CD4-positive, alpha-beta T cell (primary cell): ENCODE measurements around the gene A2ML1. TPM values are rescaled to one million over a fixed set of nuclear protein-coding genes. Genes with fewer than 3 reads are reported as not detected.
"Not testable (repeated sequence)": the region's sequence is repeated elsewhere in the genome, so short reads cannot be mapped to it uniquely, and the experiment has no call there.

ENCODE experiments used
- ATAC-seq: fragments of 200-7000 bp; cut with Tn5 transposase; one replicate; pipeline ENCODE4 v1.10.0; 2022; ENCODE audit warnings: mild to moderate bottlenecking; ENCODE audit not compliant: poor library complexity
- CTCF ChIA-PET: fragments of 350-600 bp; sonication (Branson Sonifier 250); formaldehyde crosslinking; loops from one replicate; lab custom pipeline; 2021; ENCODE audit warnings: antibody characterized with exemption, inconsistent platforms; lab: Charles Lee
- POLR2A ChIA-PET: fragments of 350-600 bp; sonication (Branson Sonifier 250); formaldehyde crosslinking; loops from one replicate; lab custom pipeline; 2021; ENCODE audit warnings: antibody characterized with exemption, inconsistent platforms; lab: Charles Lee
- DNase-seq, 14 experiments: peaks; one replicate each; pipeline ENCODE4 v3.0.0-alpha.2; 2013 to 2020; ENCODE audit warnings: mixed read lengths in 2 of 14
- H3K27ac ChIP-seq, 2 donors: one replicate each; pipeline versions ENCODE4 v1.5.1 to v1.7.0; 2013; ENCODE audit warnings: low read length in 2 of 2, low read depth in 1 of 2, mild to moderate bottlenecking in 1 of 2
- H3K27me3 ChIP-seq, 2 experiments: 1 replicate in 1 of 2; 2 replicates in 1 of 2; pipeline versions ENCODE4 v1.6.1 to v1.7.0; 2013; ENCODE audit warnings: low read length in 2 of 2, control low read depth in 1 of 2, mild to moderate bottlenecking in 1 of 2, moderate library complexity in 1 of 2; ENCODE audit not compliant: insufficient read depth in 2 of 2, control insufficient read depth in 1 of 2
- H3K36me3 ChIP-seq: one replicate; pipeline ENCODE4 v1.6.1; 2013; ENCODE audit warnings: low read length, control low read depth; ENCODE audit not compliant: insufficient read depth
- H3K4me1 ChIP-seq: one replicate; pipeline ENCODE4 v1.6.1; 2013; ENCODE audit warnings: low read length, control low read depth; ENCODE audit not compliant: insufficient read depth
- H3K4me3 ChIP-seq: one replicate; pipeline ENCODE4 v1.5.1; 2013; ENCODE audit warnings: mild to moderate bottlenecking, low read length, moderate library complexity
- H3K9me3 ChIP-seq, 2 experiments: 1 replicate in 1 of 2; 2 replicates in 1 of 2; pipeline versions ENCODE4 v1.6.1 to v1.7.0; 2013; ENCODE audit warnings: low read length in 2 of 2, mild to moderate bottlenecking in 2 of 2, control low read depth in 1 of 2, moderate library complexity in 1 of 2; ENCODE audit not compliant: control insufficient read depth in 1 of 2, insufficient read depth in 1 of 2
- H3K27ac Mint-ChIP-seq: one replicate; pipeline ENCODE4 v1.8.0; 2020; ENCODE audit warnings: mixed read lengths
- H3K27me3 Mint-ChIP-seq: one replicate; pipeline ENCODE4 v1.8.0; 2021; ENCODE audit warnings: mixed read lengths
- H3K36me3 Mint-ChIP-seq: one replicate; pipeline ENCODE4 v1.8.0; 2021; ENCODE audit warnings: low read depth, mixed read lengths
- H3K4me1 Mint-ChIP-seq: one replicate; pipeline ENCODE4 v1.8.0; 2021; ENCODE audit warnings: low read depth, mixed read lengths
- H3K4me3 Mint-ChIP-seq: one replicate; pipeline ENCODE4 v1.8.0; 2020; ENCODE audit warnings: mild to moderate bottlenecking, mixed read lengths
- H3K9me3 Mint-ChIP-seq: one replicate; pipeline ENCODE4 v1.8.0; 2020; ENCODE audit warnings: mixed read lengths
- CTCF ChIP-seq: fragments of 200-600 bp; IDR thresholded peaks from one replicate; pipeline ENCODE4 v1.8.0; 2022; ENCODE audit warnings: antibody characterized with exemption, mild to moderate bottlenecking
- intact Hi-C, 2 experiments: fragments of 100-400 bp; cut with DNase I in 1 of 2; cut with micrococcal nuclease in 1 of 2; formaldehyde crosslinking; loops; one replicate each; pipeline versions ENCODE4 v1.15.1 to v1.9.0; 2023 to 2025; cut with DNase I, micrococcal nuclease
- total RNA-seq, 174 experiments: library from RNA in 2 of 174; stranded (reverse) in 2 of 174; gene quantifications; one replicate each; pipeline ENCODE4 v1.2.3 and lab custom pipeline; 2021 to 2026

The A2ML1 gene
- total RNA-seq, 2 experiments from 2014 or later, result not detected

DNA sequence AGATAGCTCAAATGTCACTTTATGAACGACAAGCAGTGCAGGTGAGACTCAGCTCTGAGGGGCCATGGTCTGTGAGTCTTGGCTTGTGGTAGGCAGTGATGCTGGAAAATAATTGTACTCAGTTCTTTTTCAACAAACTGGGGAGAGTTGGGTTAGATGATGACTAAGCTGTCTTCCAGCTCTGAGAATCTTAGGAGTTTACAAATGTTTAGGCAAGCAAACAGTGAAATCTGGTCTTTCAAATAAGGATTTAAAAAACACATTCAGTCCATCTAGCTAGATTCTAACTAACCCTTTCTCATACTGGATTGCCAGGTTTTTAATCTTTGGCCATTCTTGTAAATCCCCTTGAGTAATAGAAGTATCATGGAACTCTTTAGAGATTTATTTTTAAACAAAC is 95.3 kb downstream of the A2ML1 start:
- CTCF ChIA-PET, result interaction anchor here (1.8 kb wide), 1 partner anchor 132 kb away, joined by 6 read pairs; no protein-coding TSS in a partner anchor
- Histone ChIP-seq H3K4me3 (no peak overlapping the region), H3K27me3 (no peaks in the 10 kb centered on the region), H3K36me3 (peaks cover 34% of the 10 kb centered on the region), H3K27ac (no peak overlapping the region), H3K9me3 (no peaks in the 10 kb centered on the region), H3K4me1 (peaks cover 16% of the 10 kb centered on the region)
- DNase-seq (no peak), ATAC-seq (no peak)
- H3K4me1 Mint-ChIP-seq, result peaks cover 15% of the 10 kb centered on the region
- H3K4me3 Mint-ChIP-seq, result no peak overlapping the region
- POLR2A ChIA-PET, result no interaction called here
- intact Hi-C loops, result loop anchor here in 1 of 2 experiments (10.0 kb wide), 1 partner anchor 673 kb away; no protein-coding TSS in a partner anchor
- H3K27ac Mint-ChIP-seq, result no peak overlapping the region
- H3K27me3 Mint-ChIP-seq, result no peaks in the 10 kb centered on the region
- peaks cover 37% of the 10 kb centered on the region for H3K36me3 Mint-ChIP-seq
- no peak for TF ChIP-seq CTCF
- no peaks in the 10 kb centered on the region for H3K9me3 Mint-ChIP-seq

DNA sequence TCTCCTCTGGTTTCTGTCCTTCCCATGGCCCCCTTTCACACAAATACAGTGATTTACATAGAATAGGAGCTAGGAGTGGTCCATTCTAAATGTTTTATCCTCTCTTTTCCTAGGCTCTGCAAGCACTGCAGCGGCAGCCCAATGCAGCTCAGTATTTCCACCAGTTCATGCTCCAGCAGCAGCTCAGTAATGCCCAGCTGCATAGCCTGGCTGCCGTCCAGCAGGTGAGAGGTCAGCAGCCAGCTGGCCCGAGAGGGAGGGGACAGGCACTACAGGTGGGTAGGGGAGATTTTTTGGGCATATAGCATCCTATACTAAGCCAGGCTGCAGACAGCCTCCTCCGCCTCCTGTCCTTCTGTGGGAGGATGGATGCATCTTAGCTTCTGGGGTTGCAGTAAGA is 97.2 kb downstream of the A2ML1 start:
- CTCF ChIA-PET, H3K27me3 Mint-ChIP-seq, DNase-seq, H3K27me3 ChIP-seq, ATAC-seq, H3K27ac Mint-ChIP-seq, H3K9me3 ChIP-seq, H3K27ac ChIP-seq, H3K9me3 Mint-ChIP-seq, H3K4me1 Mint-ChIP-seq, H3K4me3 Mint-ChIP-seq, H3K4me3 ChIP-seq: not testable (repeated sequence)
- peaks cover 40% of the 10 kb centered on the region for H3K36me3 ChIP-seq
- peaks cover 45% of the 10 kb centered on the region for H3K36me3 Mint-ChIP-seq
- peaks cover 11% of the 10 kb centered on the region for H3K4me1 ChIP-seq
- intact Hi-C loops, result loop anchor here in 1 of 2 experiments (10.0 kb wide), 1 partner anchor 675 kb away; no protein-coding TSS in a partner anchor
- POLR2A ChIA-PET, result interaction anchor here (2.2 kb wide), 1 partner anchor 30 kb away, joined by 5 read pairs; the partner anchor contains the start of gene M6PR

GRCh38 chr12:8922544-8922943 is 100.1 kb downstream of the A2ML1 start:
- Histone ChIP-seq H3K36me3 (peaks cover 48% of the 10 kb centered on the region), H3K4me3 (no peak overlapping the region), H3K9me3 (no peaks in the 10 kb centered on the region), H3K27ac (no peak overlapping the region), H3K4me1 (no peaks in the 10 kb centered on the region), H3K27me3 (no peaks in the 10 kb centered on the region)
- Mint-ChIP-seq H3K27ac (no peak overlapping the region), H3K9me3 (no peaks in the 10 kb centered on the region), H3K27me3 (no peaks in the 10 kb centered on the region), H3K36me3 (peaks cover 45% of the 10 kb centered on the region), H3K4me3 (no peak overlapping the region), H3K4me1 (no peaks in the 10 kb centered on the region)
- ATAC-seq, result no peak
- peak in 2 of 14 experiments; percentile 14 to 21 for DNase-seq
- ChIA-PET POLR2A (no interaction called here), CTCF (no interaction called here)
- TF ChIP-seq CTCF, result no peak
- intact Hi-C loops, result no loop called here

Other genes starting within 250 kb of the A2ML1 start
- not detected for gene AICDA, start 209.8 kb upstream of the A2ML1 start, total RNA-seq
- gene MFAP5, start 159.8 kb upstream of the A2ML1 start, total RNA-seq, result not detected
- 10 to 100 TPM; 14.8 to 15.2 TPM for gene RIMKLB, start 124.6 kb upstream of the A2ML1 start, total RNA-seq
- gene PHC1, start 91.9 kb downstream of the A2ML1 start, total RNA-seq, result 10 to 100 TPM; 46.6 to 47.2 TPM
- gene M6PR, start 127.0 kb downstream of the A2ML1 start, total RNA-seq, result 10 to 100 TPM; 53.4 to 55.8 TPM
- gene KLRG1, start 166.9 kb downstream of the A2ML1 start, total RNA-seq, result 10 to 100 TPM in 1 of 2 experiments, 1 to 10 TPM in 1; 8.4 to 10.5 TPM